ENCODE results near the gene LSAMP. TPM values are rescaled to one million over a fixed set of nuclear protein-coding genes. Genes with fewer than 3 reads are reported as not detected.

LSAMP gene
- total RNA-seq, 2 experiments from 2014 or later: not detected

GRCh38 chr3:116242825-116243224 lies 202.5 kb downstream of the LSAMP start:
- ChIA-PET CTCF (no interaction called here), POLR2A (no interaction called here)
- ATAC-seq (no peak), DNase-seq (no peak)
- intact Hi-C loops (cut with micrococcal nuclease): no loop called here
- Mint-ChIP-seq H3K36me3 (ENCODE audit: low read depth) (no peaks in the 10 kb centered on the region), H3K9me3 (no peaks in the 10 kb centered on the region), H3K4me1 (ENCODE audit: low read depth) (no peaks in the 10 kb centered on the region), H3K4me3 (no peak overlapping the region), H3K27ac (no peak overlapping the region), H3K27me3 (no peaks in the 10 kb centered on the region)
- no peak for TF ChIP-seq CTCF (IDR thresholded peaks at IDR 0.05)

- CTCF ChIA-PET: no interaction called here
- intact Hi-C loops (cut with micrococcal nuclease): no loop called here
Observed at GRCh38 chr3:116241677-116242076, 203.6 kb downstream of the LSAMP start.

GRCh38 chr3:116240261-116240660 lies 205.0 kb downstream of the LSAMP start:
- DNase-seq (no peak), ATAC-seq (no peak)
- Mint-ChIP-seq H3K4me1 (ENCODE audit: low read depth) (no peaks in the 10 kb centered on the region), H3K4me3 (no peak overlapping the region), H3K27me3 (no peaks in the 10 kb centered on the region), H3K9me3 (no peaks in the 10 kb centered on the region), H3K36me3 (ENCODE audit: low read depth) (no peaks in the 10 kb centered on the region), H3K27ac (no peak overlapping the region)
- POLR2A ChIA-PET: no interaction called here
- TF ChIP-seq CTCF (IDR thresholded peaks at IDR 0.05): no peak
- intact Hi-C loops (cut with micrococcal nuclease): no loop called here
- CTCF ChIA-PET: no interaction called here

More at GRCh38 chr3:116241677-116242076, 203.6 kb downstream of the LSAMP start:
- no peaks in the 10 kb centered on the region for H3K36me3 Mint-ChIP-seq (ENCODE audit: low read depth)
- POLR2A ChIA-PET: no interaction called here
- no peaks in the 10 kb centered on the region for H3K9me3 Mint-ChIP-seq
- no peak overlapping the region for H3K4me3 Mint-ChIP-seq
- H3K4me1 Mint-ChIP-seq (ENCODE audit: low read depth): no peaks in the 10 kb centered on the region
- DNase-seq (no peak), ATAC-seq (no peak)
- H3K27ac Mint-ChIP-seq: no peak overlapping the region
- no peaks in the 10 kb centered on the region for H3K27me3 Mint-ChIP-seq
- TF ChIP-seq CTCF (IDR thresholded peaks at IDR 0.05): no peak

- ChIA-PET CTCF (no interaction called here), POLR2A (no interaction called here)
- H3K4me3 Mint-ChIP-seq: no peak overlapping the region
- H3K4me1 Mint-ChIP-seq (ENCODE audit: low read depth): no peaks in the 10 kb centered on the region
- TF ChIP-seq CTCF (IDR thresholded peaks at IDR 0.05): no peak
- H3K9me3 Mint-ChIP-seq: no peaks in the 10 kb centered on the region
- no peak for ATAC-seq
- intact Hi-C loops (cut with micrococcal nuclease): no loop called here
- no peaks in the 10 kb centered on the region for H3K27me3 Mint-ChIP-seq
- H3K36me3 Mint-ChIP-seq (ENCODE audit: low read depth): no peaks in the 10 kb centered on the region
- H3K27ac Mint-ChIP-seq: no peak overlapping the region
- no peak for DNase-seq
Observed at GRCh38 chr3:116238846-116239565, 206.3 kb downstream of the LSAMP start.

- ATAC-seq (no peak), DNase-seq (no peak)
- Mint-ChIP-seq H3K27ac (no peak overlapping the region), H3K36me3 (ENCODE audit: low read depth) (no peaks in the 10 kb centered on the region), H3K4me3 (no peak overlapping the region), H3K4me1 (ENCODE audit: low read depth) (no peaks in the 10 kb centered on the region), H3K9me3 (no peaks in the 10 kb centered on the region), H3K27me3 (no peaks in the 10 kb centered on the region)
- TF ChIP-seq CTCF (IDR thresholded peaks at IDR 0.05): no peak
- ChIA-PET POLR2A (no interaction called here), CTCF (no interaction called here)
- intact Hi-C loops (cut with micrococcal nuclease): no loop called here
Observed at GRCh38 chr3:116233711-116234357, 211.5 kb downstream of the LSAMP start.

All from activated CD8-positive, alpha-beta T cell treated with anti-CD3 and anti-CD28 coated beads for 36 hours (primary cell).